ENCODE measurements around the gene NAA38.

NAA38 gene, protein sequence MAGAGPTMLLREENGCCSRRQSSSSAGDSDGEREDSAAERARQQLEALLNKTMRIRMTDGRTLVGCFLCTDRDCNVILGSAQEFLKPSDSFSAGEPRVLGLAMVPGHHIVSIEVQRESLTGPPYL

DNA sequence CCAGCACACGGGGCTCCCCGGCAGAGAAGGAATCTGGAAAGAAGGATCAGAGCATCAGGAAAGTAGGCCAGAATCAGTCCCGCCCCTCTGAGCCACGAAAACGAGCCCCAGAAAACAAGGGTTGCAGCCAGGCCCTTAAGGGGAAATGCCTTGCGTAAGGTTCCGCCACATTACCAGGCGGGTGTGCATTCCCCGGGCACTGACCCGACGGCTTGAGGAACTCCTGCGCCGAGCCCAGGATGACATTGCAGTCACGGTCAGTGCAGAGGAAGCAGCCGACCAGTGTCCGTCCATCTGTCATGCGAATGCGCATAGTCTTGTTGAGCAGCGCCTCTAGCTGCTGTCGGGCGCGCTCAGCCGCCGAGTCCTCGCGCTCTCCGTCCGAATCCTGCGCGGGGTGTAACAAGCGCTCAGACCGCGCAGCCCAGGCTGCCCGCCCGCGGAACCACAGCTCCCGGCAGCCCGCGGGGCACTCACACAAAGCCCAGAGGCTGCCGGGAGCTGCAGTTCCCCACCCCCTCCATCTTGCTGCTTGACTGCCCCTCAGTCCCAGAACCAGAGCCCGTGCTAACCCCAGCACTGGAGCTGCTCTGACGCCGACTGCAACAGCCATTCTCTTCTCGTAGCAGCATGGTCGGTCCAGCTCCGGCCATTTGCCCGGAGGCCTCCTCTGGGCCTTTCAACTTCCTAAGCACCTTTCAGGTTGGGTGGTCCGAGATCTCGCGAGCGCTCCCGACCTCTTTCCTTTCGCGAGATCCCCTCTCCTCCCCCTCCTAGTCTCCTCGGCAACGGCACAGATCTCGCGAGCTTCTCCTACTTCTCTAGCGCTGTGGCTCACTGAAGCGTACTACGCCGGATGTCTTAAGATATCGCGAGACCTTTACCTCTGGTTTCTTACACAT is at the start of gene NAA38:
TSS of gene NAA38 (minus strand) at position 749 of the 902 bp plus-strand sequence. CDS start at position 653, 96 bp downstream.
- ATAC-seq, result peak; percentile 92
- Mint-ChIP-seq H3K4me1 (peaks cover 8% of the 10 kb centered on the region), H3K9me3 (no peaks in the 10 kb centered on the region), H3K36me3 (peaks cover 25% of the 10 kb centered on the region), H3K4me3 (no peak within 1 kb of the TSS), H3K27me3 (no peaks in the 10 kb centered on the region), H3K27ac (no peak within 1 kb of the TSS)

DNA sequence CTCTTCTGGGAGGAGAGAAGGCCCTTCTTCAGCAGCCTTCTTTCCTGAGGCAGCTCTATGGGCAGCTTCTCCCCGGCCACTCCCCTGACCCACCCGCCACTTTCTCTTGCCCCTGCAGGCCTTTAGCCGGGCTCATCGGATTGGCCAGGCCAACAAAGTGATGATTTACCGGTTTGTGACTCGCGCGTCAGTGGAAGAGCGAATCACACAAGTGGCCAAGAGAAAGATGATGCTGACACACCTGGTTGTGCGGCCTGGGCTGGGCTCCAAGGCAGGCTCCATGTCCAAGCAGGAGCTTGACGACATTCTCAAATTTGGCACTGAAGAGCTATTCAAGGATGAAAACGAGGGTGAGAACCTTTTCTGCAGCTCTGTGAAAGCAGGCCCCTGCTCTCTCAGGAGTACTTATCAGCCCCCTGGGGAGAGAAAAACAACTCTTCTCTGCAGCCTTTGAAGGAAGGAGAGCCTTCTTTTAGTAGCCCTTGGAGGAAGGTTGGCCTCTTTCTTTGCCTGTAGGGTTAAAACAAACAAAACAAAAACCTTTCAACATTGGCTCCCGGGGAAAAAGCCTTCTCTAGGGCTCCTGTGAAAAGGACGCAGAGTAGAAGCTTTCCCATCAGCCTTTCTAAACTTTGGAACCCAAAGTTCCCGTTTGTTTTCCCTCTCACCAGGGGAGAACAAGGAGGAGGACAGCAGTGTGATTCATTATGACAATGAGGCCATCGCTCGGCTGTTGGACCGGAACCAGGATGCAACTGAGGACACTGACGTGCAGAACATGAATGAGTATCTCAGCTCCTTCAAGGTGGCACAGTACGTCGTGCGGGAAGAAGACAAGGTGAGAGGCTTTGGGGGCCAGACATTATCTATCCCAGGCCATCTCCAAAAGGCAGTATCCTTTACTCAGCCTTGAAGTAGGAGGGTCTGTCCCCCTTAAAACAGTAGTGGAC is 46.1 kb upstream of the NAA38 start:
- Mint-ChIP-seq H3K4me1 (no peaks in the 10 kb centered on the region), H3K27ac (no peak overlapping the region), H3K9me3 (no peaks in the 10 kb centered on the region), H3K36me3 (peaks cover 71% of the 10 kb centered on the region), H3K4me3 (no peak overlapping the region), H3K27me3 (no peaks in the 10 kb centered on the region)
- no peak for ATAC-seq

DNA sequence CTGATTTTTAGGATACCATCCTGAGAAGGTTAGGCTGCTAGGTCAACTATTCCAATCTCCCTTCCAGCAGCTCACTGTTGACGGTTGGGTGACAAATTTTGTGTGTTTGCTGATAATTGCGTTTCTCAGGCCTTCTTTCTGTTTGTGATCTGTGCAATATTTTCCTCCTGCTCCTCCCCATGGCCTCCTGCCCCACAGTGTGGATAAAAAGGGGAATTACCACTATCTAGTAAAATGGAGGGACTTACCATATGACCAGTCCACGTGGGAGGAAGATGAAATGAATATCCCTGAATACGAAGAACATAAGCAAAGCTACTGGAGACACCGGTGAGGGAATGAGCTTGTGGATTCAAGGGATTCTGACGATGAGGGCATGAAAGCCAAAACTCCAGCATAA is 40.4 kb upstream of the NAA38 start:
- Mint-ChIP-seq H3K27me3 (no peaks in the 10 kb centered on the region), H3K36me3 (peaks cover 71% of the 10 kb centered on the region), H3K27ac (peak overlapping the region; percentile 33), H3K4me1 (peaks cover 5% of the 10 kb centered on the region), H3K4me3 (no peak overlapping the region), H3K9me3 (no peaks in the 10 kb centered on the region)
- no peak for ATAC-seq

DNA sequence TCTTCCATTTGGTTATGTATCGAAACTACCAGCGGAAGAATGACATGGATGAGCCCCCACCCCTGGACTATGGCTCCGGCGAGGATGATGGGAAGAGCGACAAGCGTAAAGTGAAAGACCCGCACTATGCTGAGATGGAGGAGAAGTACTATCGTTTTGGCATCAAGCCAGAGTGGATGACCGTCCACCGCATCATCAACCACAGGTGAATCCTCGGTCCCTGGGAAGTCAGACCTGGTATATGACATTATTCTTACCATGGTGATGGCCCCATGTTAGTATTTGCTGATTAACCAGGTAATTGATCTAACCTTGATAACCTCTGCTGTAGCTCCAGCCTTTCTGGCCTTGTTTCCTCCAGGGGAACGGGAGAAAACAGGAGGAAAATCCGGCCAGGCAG is 39.7 kb upstream of the NAA38 start:
- Mint-ChIP-seq H3K9me3 (no peaks in the 10 kb centered on the region), H3K27me3 (no peaks in the 10 kb centered on the region), H3K4me1 (peaks cover 5% of the 10 kb centered on the region), H3K36me3 (peaks cover 66% of the 10 kb centered on the region), H3K4me3 (no peak overlapping the region), H3K27ac (peak overlapping the region; percentile 33)
- no peak for ATAC-seq

DNA sequence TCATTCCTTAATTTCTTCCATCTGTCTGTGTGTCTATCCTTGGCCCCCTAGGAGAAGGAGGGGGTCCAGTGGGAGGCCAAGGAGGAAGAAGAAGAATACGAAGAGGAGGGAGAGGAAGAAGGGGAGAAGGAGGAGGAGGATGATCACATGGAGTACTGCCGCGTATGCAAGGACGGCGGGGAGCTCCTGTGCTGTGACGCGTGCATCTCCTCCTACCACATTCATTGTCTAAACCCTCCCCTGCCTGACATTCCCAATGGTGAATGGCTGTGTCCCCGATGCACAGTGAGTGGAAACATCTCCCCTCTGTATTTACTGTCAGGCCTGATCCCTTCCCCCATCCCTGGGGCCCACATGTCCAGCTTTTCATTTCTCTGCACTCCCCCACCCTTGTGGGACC is 37.5 kb upstream of the NAA38 start:
- peaks cover 5% of the 10 kb centered on the region for H3K4me1 Mint-ChIP-seq

DNA sequence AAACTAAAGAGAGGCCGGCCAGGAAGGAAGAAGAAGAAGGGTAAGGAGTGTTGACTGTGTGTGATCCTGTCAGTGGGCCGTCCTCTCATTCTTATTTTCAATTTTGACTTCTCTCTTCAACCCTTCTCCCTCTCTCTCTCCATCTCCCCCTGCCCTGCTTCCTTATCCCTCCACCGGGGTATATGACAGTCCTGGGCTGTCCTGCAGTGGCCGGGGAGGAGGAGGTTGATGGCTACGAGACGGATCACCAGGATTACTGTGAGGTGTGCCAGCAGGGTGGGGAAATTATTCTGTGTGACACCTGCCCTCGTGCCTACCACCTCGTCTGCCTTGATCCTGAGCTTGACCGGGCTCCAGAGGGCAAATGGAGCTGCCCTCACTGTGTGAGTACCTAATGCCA is 36.9 kb upstream of the NAA38 start:
- Mint-ChIP-seq H3K4me1 (peaks cover 5% of the 10 kb centered on the region), H3K27me3 (no peaks in the 10 kb centered on the region), H3K9me3 (no peaks in the 10 kb centered on the region), H3K36me3 (peaks cover 53% of the 10 kb centered on the region), H3K27ac (no peak overlapping the region), H3K4me3 (no peak overlapping the region)
- no peak for ATAC-seq

More for the DNA sequence above, 37.5 kb upstream of the NAA38 start:
- ATAC-seq, result no peak
- H3K27me3 Mint-ChIP-seq, result no peaks in the 10 kb centered on the region
- H3K36me3 Mint-ChIP-seq, result peaks cover 59% of the 10 kb centered on the region
- H3K27ac Mint-ChIP-seq, result no peak overlapping the region
- no peaks in the 10 kb centered on the region for H3K9me3 Mint-ChIP-seq
- H3K4me3 Mint-ChIP-seq, result no peak overlapping the region

DNA sequence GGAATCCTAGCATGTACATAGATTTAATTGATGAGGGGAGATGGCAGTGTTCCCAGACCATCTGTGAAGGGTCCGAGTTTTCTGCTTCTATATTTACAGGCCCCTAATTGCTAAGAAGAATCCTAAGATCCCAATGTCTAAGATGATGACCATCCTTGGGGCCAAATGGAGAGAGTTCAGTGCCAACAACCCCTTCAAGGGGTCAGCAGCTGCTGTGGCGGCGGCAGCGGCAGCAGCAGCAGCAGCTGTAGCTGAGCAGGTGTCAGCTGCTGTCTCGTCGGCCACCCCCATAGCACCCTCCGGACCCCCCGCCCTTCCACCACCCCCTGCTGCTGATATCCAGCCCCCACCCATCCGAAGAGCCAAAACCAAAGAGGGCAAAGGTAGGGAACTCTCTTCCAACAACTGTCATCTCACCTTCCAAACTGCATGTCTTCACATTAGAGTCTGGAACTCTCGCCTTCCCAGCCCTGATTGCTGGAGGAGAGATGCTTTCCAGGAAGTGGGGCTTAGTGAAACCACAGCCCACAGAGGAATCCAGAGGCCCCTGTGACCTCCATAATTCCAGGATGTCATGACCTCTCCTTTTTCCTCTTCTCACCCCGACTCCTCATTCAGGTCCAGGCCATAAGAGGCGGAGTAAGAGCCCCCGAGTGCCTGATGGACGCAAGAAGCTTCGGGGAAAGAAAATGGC is 36.0 kb upstream of the NAA38 start:
- Mint-ChIP-seq H3K4me1 (peaks cover 5% of the 10 kb centered on the region), H3K36me3 (peaks cover 46% of the 10 kb centered on the region), H3K27me3 (no peaks in the 10 kb centered on the region), H3K9me3 (no peaks in the 10 kb centered on the region), H3K4me3 (no peak overlapping the region), H3K27ac (no peak overlapping the region)
- ATAC-seq, result no peak

DNA sequence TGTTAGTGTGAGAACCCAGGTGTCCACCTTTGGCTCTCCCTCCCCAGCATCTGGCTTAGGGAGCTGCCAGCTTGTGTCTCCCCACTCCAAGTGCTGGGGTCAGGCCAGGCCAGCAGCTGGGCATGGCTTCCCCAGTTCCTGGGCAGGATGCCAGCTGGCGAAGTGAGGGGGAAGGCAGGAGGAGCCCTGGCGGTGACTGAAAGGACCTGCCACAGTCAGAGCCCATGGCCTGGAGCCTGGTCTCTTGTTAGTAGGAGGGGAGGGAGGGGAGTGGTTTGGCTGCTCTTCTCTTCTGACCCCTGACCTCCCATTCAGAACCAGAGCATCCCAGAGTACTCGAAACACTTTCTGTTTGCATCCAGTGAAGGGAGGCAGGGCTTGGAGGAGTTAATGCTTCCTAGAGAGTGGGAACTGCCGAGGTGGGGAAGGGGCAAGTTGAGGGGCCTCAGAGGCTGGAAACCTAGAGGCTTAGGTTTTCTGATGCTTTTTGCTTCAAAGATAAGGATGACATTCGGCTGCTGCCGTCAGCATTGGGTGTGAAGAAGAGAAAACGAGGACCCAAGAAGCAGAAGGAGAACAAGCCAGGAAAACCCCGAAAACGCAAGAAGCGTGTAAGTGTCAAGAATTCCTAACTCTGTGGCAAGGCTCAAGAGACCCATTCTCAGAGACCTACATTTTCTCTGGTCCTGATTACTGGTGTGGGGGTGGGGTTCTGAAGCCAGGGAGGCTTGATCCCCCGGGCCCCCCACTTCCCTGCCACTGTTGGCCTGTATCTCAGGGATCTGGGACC is 32.0 kb upstream of the NAA38 start:
- Mint-ChIP-seq H3K4me1 (no peaks in the 10 kb centered on the region), H3K27me3 (peaks cover 5% of the 10 kb centered on the region), H3K27ac (no peak overlapping the region), H3K9me3 (no peaks in the 10 kb centered on the region), H3K4me3 (no peak overlapping the region), H3K36me3 (peaks cover 16% of the 10 kb centered on the region)
- ATAC-seq, result no peak

DNA sequence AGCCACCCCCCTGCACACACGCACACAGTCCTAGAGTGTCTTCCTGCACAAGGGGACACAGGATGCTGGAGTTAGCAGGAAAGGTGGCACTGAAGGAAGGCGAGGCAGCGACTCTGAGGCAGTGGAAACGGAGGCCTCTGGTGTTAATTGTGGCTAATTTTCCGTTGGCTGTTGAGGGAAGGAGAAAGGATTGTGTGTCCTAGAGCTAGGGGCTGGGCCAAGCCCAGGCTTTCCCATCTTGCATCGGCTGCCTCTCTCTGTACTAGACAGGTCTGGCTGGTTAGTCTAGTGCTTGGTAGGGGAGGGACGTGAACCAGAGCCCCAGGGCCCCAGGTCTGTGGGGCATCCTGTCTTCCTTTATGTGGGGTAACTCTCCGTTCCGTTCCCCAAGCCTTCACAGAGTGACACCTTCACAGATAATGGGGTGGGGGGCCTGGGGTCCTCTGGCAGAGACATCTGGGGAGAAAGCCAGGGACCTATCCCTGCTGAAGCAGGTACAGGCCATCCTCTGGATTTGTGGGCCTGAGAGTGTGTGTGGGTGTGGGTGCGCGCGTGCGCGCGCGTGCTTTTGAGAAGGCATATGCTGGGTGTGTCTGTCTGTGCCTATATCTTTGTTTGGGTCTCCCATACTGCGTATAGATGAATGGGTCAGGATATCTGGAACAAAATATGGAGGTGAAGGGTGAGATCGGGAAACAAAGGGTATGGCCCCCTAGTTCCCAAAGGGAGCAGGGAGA is 31.0 kb upstream of the NAA38 start, which contains the start of gene CHD3:
TSS of gene CHD3 (plus strand) at position 606 of the 737 bp plus-strand sequence. CDS start 212 bp downstream, outside the sequence.
- Mint-ChIP-seq H3K9me3 (no peaks in the 10 kb centered on the region), H3K4me1 (no peaks in the 10 kb centered on the region), H3K4me3 (no peak within 1 kb of the TSS), H3K27ac (no peak within 1 kb of the TSS), H3K27me3 (peaks cover 5% of the 10 kb centered on the region), H3K36me3 (peaks cover 6% of the 10 kb centered on the region)
- ATAC-seq, result no peak

DNA sequence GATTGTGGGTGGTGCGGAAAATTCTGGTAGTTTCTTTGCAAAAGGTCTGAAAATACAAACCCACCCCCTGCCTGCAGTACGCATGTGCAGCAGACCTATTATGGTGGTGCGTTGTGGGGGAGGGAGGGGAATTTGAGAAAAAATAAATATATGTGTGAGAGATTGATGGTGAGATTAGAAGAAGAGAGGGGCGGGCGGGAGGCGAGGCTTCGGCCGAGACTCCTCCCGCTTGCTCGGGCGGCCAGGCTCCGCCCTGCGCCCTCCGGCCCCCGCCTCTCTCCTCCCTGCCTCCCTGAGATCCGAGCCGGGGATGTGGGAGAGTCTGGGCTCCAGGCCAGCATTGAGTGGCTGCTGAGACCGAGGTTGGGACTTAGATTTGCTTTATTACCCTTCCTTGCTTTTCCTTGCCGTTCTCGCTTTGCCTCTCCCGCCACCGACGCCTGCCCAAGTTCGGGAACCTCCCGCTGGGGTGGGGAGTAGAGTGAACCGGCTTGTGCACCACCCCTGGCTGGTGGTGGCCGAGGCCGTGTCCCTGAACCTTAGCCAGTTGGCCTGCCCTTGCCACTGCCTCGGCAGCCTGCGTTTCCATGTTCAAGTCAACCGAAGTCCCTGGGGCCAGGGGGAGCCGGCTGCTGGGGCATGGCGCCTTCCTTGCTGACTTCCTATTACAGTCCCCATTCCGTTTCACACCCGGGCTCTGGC is 30.3 kb upstream of the NAA38 start:
- Mint-ChIP-seq H3K4me1 (no peaks in the 10 kb centered on the region), H3K9me3 (no peaks in the 10 kb centered on the region), H3K4me3 (no peak overlapping the region), H3K27me3 (peaks cover 5% of the 10 kb centered on the region), H3K36me3 (peaks cover 6% of the 10 kb centered on the region), H3K27ac (no peak overlapping the region)
- ATAC-seq, result peak; percentile 84

DNA sequence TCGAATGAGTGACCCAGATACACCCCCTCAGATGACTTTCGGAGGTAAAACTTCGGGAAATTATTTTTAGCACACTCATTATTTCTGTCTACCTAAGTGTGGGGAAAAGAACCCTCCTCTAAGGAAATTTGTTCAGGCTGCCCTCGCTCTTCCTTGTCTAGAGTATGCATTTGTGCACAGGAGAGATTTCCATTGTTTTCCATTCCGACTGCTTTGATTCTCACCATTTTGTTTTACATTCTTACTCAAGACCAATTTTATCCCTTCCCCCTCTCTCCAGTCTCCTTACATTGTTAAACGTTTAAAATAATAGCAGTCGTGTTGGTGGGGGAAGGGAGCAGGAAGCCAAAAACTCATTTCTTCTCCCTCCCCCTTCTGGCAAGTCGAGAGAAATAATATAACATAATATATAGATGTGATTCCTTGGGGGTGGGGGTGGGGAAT is 29.7 kb upstream of the NAA38 start:
- H3K4me1 Mint-ChIP-seq, result no peaks in the 10 kb centered on the region
- H3K27ac Mint-ChIP-seq, result no peak overlapping the region
- H3K4me3 Mint-ChIP-seq, result no peak overlapping the region
- H3K9me3 Mint-ChIP-seq, result no peaks in the 10 kb centered on the region
- H3K36me3 Mint-ChIP-seq, result peaks cover 6% of the 10 kb centered on the region
- peaks cover 5% of the 10 kb centered on the region for H3K27me3 Mint-ChIP-seq
- no peak for ATAC-seq

DNA sequence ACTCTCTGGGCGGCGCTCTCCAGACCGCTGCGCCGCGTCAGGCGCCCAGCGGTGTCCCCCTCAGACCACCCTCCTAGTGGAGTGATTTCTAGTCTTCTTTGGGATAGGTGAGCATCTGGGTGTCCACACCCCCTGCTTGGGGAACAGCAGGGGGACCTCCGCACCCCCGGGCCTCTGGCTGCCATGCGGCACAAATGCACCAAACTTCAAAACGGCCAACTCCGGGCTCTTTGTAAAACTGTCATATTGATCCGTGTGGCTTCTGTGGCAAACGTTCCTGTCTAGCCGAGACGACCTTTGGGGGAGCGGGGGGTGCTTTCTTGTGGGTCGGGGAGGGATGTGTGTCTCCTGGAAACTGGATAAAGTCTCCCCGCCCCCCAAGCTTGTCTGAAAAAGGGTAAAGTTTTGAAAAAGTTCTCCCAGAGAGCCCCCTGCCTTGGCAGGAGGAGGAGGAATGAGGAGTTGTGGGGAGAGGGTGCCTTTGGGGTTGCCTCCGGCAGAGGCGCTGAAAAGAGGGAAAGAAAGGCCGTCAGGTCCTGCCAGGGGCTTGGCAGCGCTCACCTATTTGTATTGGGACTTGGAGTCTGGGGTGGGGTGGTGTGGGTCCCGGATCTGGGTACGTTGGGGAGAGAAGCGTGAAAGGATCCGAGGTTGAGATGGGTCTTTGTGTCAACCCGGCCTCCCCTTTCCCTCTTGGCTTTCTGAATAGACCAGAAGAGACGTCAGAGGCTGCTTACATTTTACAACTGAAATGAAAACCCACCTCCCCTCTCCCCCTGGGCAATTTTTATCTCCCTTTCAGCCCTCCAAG is 29.1 kb upstream of the NAA38 start:
- peak; percentile 21 for ATAC-seq
- H3K4me1 Mint-ChIP-seq, result no peaks in the 10 kb centered on the region
- H3K36me3 Mint-ChIP-seq, result peaks cover 6% of the 10 kb centered on the region
- no peak overlapping the region for H3K27ac Mint-ChIP-seq
- H3K4me3 Mint-ChIP-seq, result no peak overlapping the region
- H3K9me3 Mint-ChIP-seq, result no peaks in the 10 kb centered on the region
- peaks cover 5% of the 10 kb centered on the region for H3K27me3 Mint-ChIP-seq
